K562 (cell line): ENCODE results near the gene CD82. TPM values are rescaled to one million over a fixed set of nuclear protein-coding genes. Genes with fewer than 3 reads are reported as not detected.

Experiments
- ATAC-seq: fragments of 200-7000 bp; cut with Tn5 transposase; 3 replicates; pipeline ENCODE4 v1.9.1; 2020; ENCODE audit warnings: moderate library complexity
- BruUV-seq: library from RNA; stranded (reverse); fragments of 400-500 nt; replicated peaks from 2 replicates; lab custom pipeline; 2021; lab: Mats Ljungman, UMichigan
- CTCF ChIA-PET: fragments of 300-600 bp; formaldehyde crosslinking; extraction: SDS; loops from one replicate; lab custom pipeline; 2021; ENCODE audit warnings: low intra/inter-chr PET ratio; lab: Yijun Ruan, JAX
- POLR2A ChIA-PET: fragments of 300-600, 350-650 bp; sonication (Branson Sonifier 250); formaldehyde crosslinking; extraction: SDS; loops from one replicate; lab custom pipeline; 2021; ENCODE audit warnings: antibody characterized with exemption, inconsistent platforms; lab: Yijun Ruan, JAX
- DNase-seq, 4 experiments: peaks; one replicate each; pipeline versions ENCODE4 v3.0.0 to v3.0.0-alpha.2; 2011 to 2018; ENCODE audit warnings: low spot score in 3 of 4, mixed read lengths in 3 of 4; ENCODE audit errors: extremely low read depth in 1 of 4
- FAIRE-seq: peaks from 2 replicates; lab custom pipeline; 2011; peaks lifted over from hg19 to GRCh38; lab: Jason Lieb, UNC
- H2AFZ ChIP-seq: 2 replicates; pipeline ENCODE4 v1.6.0; 2011; ENCODE audit warnings: low read depth, low read length, control low read depth, inconsistent platforms
- H3K27ac ChIP-seq: fragments of 200-600 bp; 3 replicates; pipeline ENCODE4 v1.8.0; 2011; ENCODE audit warnings: low read depth, mild to moderate bottlenecking, control low read depth, inconsistent platforms, low read length, moderate library complexity, mixed read lengths; ENCODE audit errors: extremely low read depth
- H3K27me3 ChIP-seq, 2 experiments: fragments of 300-600 bp in 1 of 2; 2 replicates in 1 of 2; 3 replicates in 1 of 2; pipeline versions ENCODE4 v1.6.0 to v1.8.0; 2011; ENCODE audit warnings: inconsistent platforms in 2 of 2, low read length in 2 of 2, mild to moderate bottlenecking in 1 of 2, mixed read lengths in 1 of 2, moderate library complexity in 1 of 2; ENCODE audit not compliant: control insufficient read depth in 2 of 2, insufficient read depth in 2 of 2
- H3K36me3 ChIP-seq: fragments of 300-600 bp; 3 replicates; pipeline ENCODE4 v1.8.0; 2011; ENCODE audit warnings: mild to moderate bottlenecking, low read length, inconsistent platforms; ENCODE audit not compliant: control insufficient read depth, insufficient read depth
- H3K4me1 ChIP-seq, 2 experiments: fragments of 200-600 bp in 1 of 2; replicated peaks in 1 of 2; 2 replicates in 1 of 2; 3 replicates in 1 of 2; pipeline versions ENCODE4 v1.5.1 to v1.8.0; 2011; ENCODE audit warnings: inconsistent platforms in 2 of 2, low read length in 2 of 2, mild to moderate bottlenecking in 1 of 2, mixed read lengths in 1 of 2, moderate library complexity in 1 of 2; ENCODE audit not compliant: control insufficient read depth in 2 of 2, insufficient read depth in 2 of 2
- H3K4me2 ChIP-seq: 2 replicates; pipeline ENCODE4 v1.6.1; 2011; ENCODE audit warnings: low read length, control low read depth, inconsistent platforms, mixed read lengths; ENCODE audit not compliant: insufficient read depth
- H3K4me3 ChIP-seq: fragments of 200-600 bp; sonication (generic), shearing (Covaris generic); 2 replicates; pipeline ENCODE4 v1.5.1; 2016; ENCODE audit warnings: control low read depth, inconsistent platforms
- H3K79me2 ChIP-seq: fragments of 200-600 bp; 3 replicates; pipeline ENCODE4 v1.8.0; 2011; ENCODE audit warnings: low read length, inconsistent platforms; ENCODE audit not compliant: control insufficient read depth, insufficient read depth
- H3K9ac ChIP-seq, 2 experiments: 2 replicates each; pipeline versions ENCODE4 v1.6.0 to v1.6.1; 2011; ENCODE audit warnings: low read depth in 2 of 2, low read length in 2 of 2, control low read depth in 1 of 2, inconsistent platforms in 1 of 2, mild to moderate bottlenecking in 1 of 2, mixed read lengths in 1 of 2; ENCODE audit not compliant: insufficient read depth in 1 of 2
- H3K9me1 ChIP-seq: one replicate; pipeline ENCODE4 v1.6.0; 2011; ENCODE audit warnings: inconsistent platforms, mild to moderate bottlenecking, low read length, moderate library complexity; ENCODE audit not compliant: control insufficient read depth, insufficient read depth
- H3K9me3 ChIP-seq: replicated peaks from 2 replicates; pipeline ENCODE4 v1.5.1; 2011; ENCODE audit warnings: low read depth, low read length, inconsistent platforms; ENCODE audit not compliant: control insufficient read depth, insufficient read depth
- H4K20me1 ChIP-seq: replicated peaks from 2 replicates; pipeline ENCODE4 v1.6.1; 2011; ENCODE audit warnings: low read length, inconsistent platforms, mixed read lengths; ENCODE audit not compliant: control insufficient read depth, insufficient read depth
- ARID2 ChIP-seq: fragments of 450-650 bp; IDR thresholded peaks from 2 replicates; pipeline ENCODE4 v1.6.1; 2017; ENCODE audit warnings: antibody characterized with exemption, mild to moderate bottlenecking
- CHD4 ChIP-seq: fragments of 200-600 bp; sonication (generic); IDR thresholded peaks from 3 replicates; pipeline ENCODE4 v1.6.1; 2012; ENCODE audit warnings: low read depth, mild to moderate bottlenecking, mixed read lengths, low read length, inconsistent platforms; ENCODE audit not compliant: insufficient read depth, insufficient replicate concordance, poor library complexity, severe bottlenecking
- ELF2 ChIP-seq: fragments of 250-450 bp; sonication (Bioruptor Pico); IDR thresholded peaks from 2 replicates; pipeline ENCODE4 v1.5.0; 2021; ENCODE audit warnings: mild to moderate bottlenecking
- JUNB ChIP-seq: fragments of 450-650 bp; formaldehyde crosslinking; conservative IDR thresholded peaks from 2 replicates; pipeline ENCODE4 v1.4.0; 2020; ENCODE audit warnings: mild to moderate bottlenecking
- MXD1 ChIP-seq: fragments of 250-450 bp; sonication (Bioruptor Pico); IDR thresholded peaks from 2 replicates; pipeline ENCODE4 v1.8.0; 2021; ENCODE audit warnings: borderline replicate concordance, mild to moderate bottlenecking, moderate library complexity; ENCODE audit not compliant: poor library complexity, severe bottlenecking
- PKNOX1 ChIP-seq: fragments of 450-650 bp; IDR thresholded peaks from 2 replicates; pipeline ENCODE4 v1.6.1; 2016
- POLR2AphosphoS5 ChIP-seq: IDR thresholded peaks from 2 replicates; pipeline ENCODE4 v1.6.1; 2011; ENCODE audit warnings: mild to moderate bottlenecking, low read depth, low read length, moderate library complexity; ENCODE audit not compliant: control insufficient read depth, insufficient read depth
- SMARCE1 ChIP-seq: fragments of 450-650 bp; IDR thresholded peaks from 2 replicates; pipeline ENCODE4 v1.7.1; 2016; ENCODE audit warnings: mild to moderate bottlenecking
- ZBTB12 ChIP-seq: fragments of 250-450 bp; sonication (Bioruptor Pico); IDR thresholded peaks from 2 replicates; pipeline ENCODE4 v1.4.0; 2020
- WGBS: fragments of 100-300 bp; shearing (Covaris generic); methylation state at CpG from one replicate; pipeline ENCODE4 v1.1.6; 2016; ENCODE audit warnings: low coverage, mixed read lengths; ENCODE audit not compliant: insufficient coverage; ENCODE audit errors: missing lambda C conversion rate; 5-methylcytosine and 5-hydroxymethylcytosine counted together
- in situ Hi-C: fragments of 300-500 bp; cut with MboI; formaldehyde crosslinking; loops from 4 replicates; pipeline ENCODE4 v1.15.0; 2018; ENCODE audit warnings: inconsistent platforms, mixed read lengths
- intact Hi-C: fragments of 100-400 bp; cut with micrococcal nuclease; formaldehyde crosslinking; loops from 2 replicates; pipeline ENCODE4 v1.14.2; 2022
- polyA plus RNA-seq, 8 experiments: library from polyadenylated mRNA; depleted of rRNA in 4 of 8; stranded (reverse) in 5 of 8; unstranded in 3 of 8; fragments of >200 nt; fragmentation: Nextera tagmentation in 2 of 8; fragmentation: Illumina TruSeq in 1 of 8; extraction: Ambion mirVana in 2 of 8; extraction: Trizol in 1 of 8; gene quantifications; 2 replicates each; pipeline versions ENCODE4 v1.2.1 to v1.2.3, GENCODE V29; 2011 to 2014; ENCODE audit warnings: inconsistent platforms in 1 of 8, missing spikeins in 1 of 8
- total RNA-seq, 7 experiments: library from RNA; depleted of rRNA in 6 of 7; stranded (reverse); fragments of >200 nt in 6 of 7; fragmentation: Illumina TruSeq in 2 of 7; extraction: Trizol in 2 of 7; gene quantifications; 2 replicates each; pipeline versions ENCODE4 v1.2.1 to v1.2.3, GENCODE V29; 2011 to 2021; ENCODE audit warnings: low replicate concordance in 1 of 7

Gene CD82
- total and polyA plus RNA-seq, 9 of the 15 experiments (the other 6 are each of a cell fraction or from before 2014, with no cell fraction given): 0.27 to 9.4 (median 3.0) TPM

- no peak overlapping the region for H3K9ac ChIP-seq
- H3K9me3 ChIP-seq: no peaks in the 10 kb centered on the region
- CTCF ChIA-PET: no interaction called here
- in situ Hi-C loops (no loop called here), intact Hi-C loops (no loop called here)
- POLR2A ChIA-PET: interaction anchor here (0.6 to 1.0 kb wide), 2 partner anchors 12 to 456 kb away, joined by 3 read pairs; no protein-coding TSS in a partner anchor
- ATAC-seq (no peak), FAIRE-seq (no peak), DNase-seq (no peak)
- H3K27me3 ChIP-seq: peaks cover 0 to 7% of the 10 kb centered on the region in 2 experiments; a peak in 1 of 5 replicates
- no peak overlapping the region for H3K4me3 ChIP-seq
- TF ChIP-seq JUNB (CRISPR knock-in tag) (no peak), ARID2 (no peak)
- BruUV-seq: no TSS peak
- no peaks in the 10 kb centered on the region for H3K36me3 ChIP-seq
- no peaks in the 10 kb centered on the region for H3K79me2 ChIP-seq
- H3K27ac ChIP-seq: no peak overlapping the region
- no peak overlapping the region for H3K4me2 ChIP-seq
- H3K4me1 ChIP-seq: peaks cover 0 to 12% of the 10 kb centered on the region in 2 experiments; a peak in 2 of 5 replicates
- no peak overlapping the region for H2AFZ ChIP-seq
- WGBS: no CpG with 5 or more reads among the region's 1 CpG
- H3K9me1 ChIP-seq: no peaks in the 10 kb centered on the region
- no peaks in the 10 kb centered on the region; the same call in 1 of the 2 replicates for H4K20me1 ChIP-seq
These were observed 33.4 kb downstream of the CD82 start for GRCh38 chr11:44598831-44599230.

GRCh38 chr11:44600261-44600660 is 34.8 kb downstream of the CD82 start:
- POLR2A ChIA-PET: interaction anchor here (1.2 kb wide), 1 partner anchor 9 kb away, joined by 3 read pairs; no protein-coding TSS in a partner anchor
- 28% methylated on average over 7 of the region's 7 CpGs for WGBS
- peaks cover 0 to 16% of the 10 kb centered on the region in 2 experiments; a peak in 2 of 5 replicates for H3K4me1 ChIP-seq
- TF ChIP-seq ZBTB12 (CRISPR knock-in tag): no peak
- TF ChIP-seq POLR2AphosphoS5: no peak
- no peak for TF ChIP-seq MXD1 (CRISPR knock-in tag)
- no peak for TF ChIP-seq ELF2
- no peak for TF ChIP-seq CHD4
- no peak for TF ChIP-seq SMARCE1
- TF ChIP-seq PKNOX1: no peak

More at GRCh38 chr11:44600261-44600660, 34.8 kb downstream of the CD82 start:
- BruUV-seq: no TSS peak
- H3K9me1 ChIP-seq: no peaks in the 10 kb centered on the region
- no peak overlapping the region for H3K4me3 ChIP-seq
- H3K36me3 ChIP-seq: no peaks in the 10 kb centered on the region
- in situ Hi-C loops: no loop called here
- no peak overlapping the region for H3K9ac ChIP-seq
- H3K27me3 ChIP-seq: peaks cover 0 to 7% of the 10 kb centered on the region in 2 experiments; a peak in 2 of 5 replicates
- CTCF ChIA-PET: no interaction called here
- intact Hi-C loops: no loop called here
- H3K79me2 ChIP-seq: no peaks in the 10 kb centered on the region
- ATAC-seq (no peak), DNase-seq (no peak), FAIRE-seq (no peak)
- no peaks in the 10 kb centered on the region for H3K9me3 ChIP-seq
- no peak overlapping the region for H2AFZ ChIP-seq
- H3K4me2 ChIP-seq: no peak overlapping the region
- no peak overlapping the region for H3K27ac ChIP-seq
- no peaks in the 10 kb centered on the region; the same call in 1 of the 2 replicates for H4K20me1 ChIP-seq
